Thoracic aorta (tissue), 2 donors: ENCODE measurements around the gene IFT122. TPM values are rescaled to one million over a fixed set of nuclear protein-coding genes. Genes with fewer than 3 reads are reported as not detected.
A peak's percentile ranks its signal among the peaks of the same experiment; 100 is the strongest.

Experiments
- ATAC-seq: fragments of 150-250 bp; one replicate; pipeline ENCODE4 v1.8.0; 2017; ENCODE audit warnings: low read depth; ENCODE audit not compliant: insufficient number of reproducible peaks, low FRiP score
- DNase-seq: peaks from one replicate; pipeline ENCODE4 v3.0.0-alpha.2; 2020; ENCODE audit warnings: low spot score
- H3K27ac ChIP-seq, 2 donors: fragments of 200-600 bp; sonication (generic); 1 replicate in 1 of 2; 2 replicates in 1 of 2; pipeline ENCODE4 v1.5.1; 2016; ENCODE audit warnings: mild to moderate bottlenecking in 2 of 2, moderate library complexity in 2 of 2
- H3K27me3 ChIP-seq: fragments of 200-600 bp; sonication (generic); replicated peaks from 2 replicates; pipeline ENCODE4 v1.6.0; 2016; ENCODE audit warnings: mild to moderate bottlenecking; ENCODE audit not compliant: insufficient read depth
- H3K36me3 ChIP-seq: fragments of 200-600 bp; sonication (generic); one replicate; pipeline ENCODE4 v1.5.1; 2016
- H3K4me1 ChIP-seq, 2 donors: fragments of 200-600 bp; sonication (generic); 1 replicate in 1 of 2; 2 replicates in 1 of 2; pipeline versions ENCODE4 v1.5.1 to v1.6.0; 2016; ENCODE audit warnings: low read depth in 2 of 2, mild to moderate bottlenecking in 1 of 2; ENCODE audit not compliant: control insufficient read depth in 1 of 2
- H3K4me3 ChIP-seq: fragments of 200-600 bp; sonication (generic); 2 replicates; pipeline ENCODE4 v1.5.1; 2016; ENCODE audit warnings: mild to moderate bottlenecking
- H3K9me3 ChIP-seq: fragments of 200-600 bp; sonication (generic); 2 replicates; pipeline ENCODE4 v1.5.1; 2016
- total RNA-seq, 2 donors: library from RNA; depleted of rRNA; stranded (reverse); fragments of >200 nt; gene quantifications; one replicate each; pipeline versions ENCODE4 v1.1.0 to v1.2.3, GENCODE V29; 2016
- TF ChIP-seq, protein P1 (sequence below): fragments of 200-600 bp; sonication (generic); IDR thresholded peaks from one replicate; pipeline ENCODE4 v1.5.1; 2019; ENCODE audit warnings: antibody characterized with exemption

The IFT122 gene
- total RNA-seq, 2 donors from 2014 or later: 50.1 to 61.9 TPM

DNA sequence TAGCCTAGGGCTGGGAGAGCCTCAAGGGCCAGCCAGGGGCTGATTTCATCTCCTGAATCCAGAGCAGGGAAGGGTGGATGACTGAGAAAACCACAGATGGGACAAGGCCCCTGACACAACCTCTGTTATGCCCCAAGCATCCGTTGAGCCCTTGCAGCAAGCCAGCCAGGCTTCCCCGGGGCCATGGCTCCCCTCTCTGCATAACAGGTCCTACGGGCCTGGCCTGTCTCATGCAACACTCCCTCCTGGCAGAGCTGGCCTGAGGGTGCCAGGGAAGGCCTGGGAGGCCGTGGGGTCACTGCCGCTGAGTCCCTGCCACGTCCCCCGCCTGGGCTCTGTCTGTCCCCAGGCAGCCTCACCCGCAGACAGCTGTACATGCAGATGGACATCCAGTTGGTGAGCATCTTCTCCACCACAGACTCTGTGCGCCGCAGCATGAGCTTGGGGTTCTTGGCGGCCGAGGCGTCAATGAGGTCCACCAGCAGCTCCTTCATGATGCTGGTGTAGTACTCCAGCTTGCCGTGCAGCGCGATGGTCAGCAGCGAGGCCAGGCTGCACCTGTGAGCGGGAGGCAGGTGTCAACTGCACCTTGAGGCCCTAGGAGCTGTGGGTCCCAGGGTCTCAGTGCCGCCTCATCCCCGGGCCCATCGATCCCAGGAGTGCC lies 125.1 kb downstream of the IFT122 start:
- peaks cover 25 to 43% of the 10 kb centered on the region in 2 donors for H3K4me1 ChIP-seq
- H3K27ac ChIP-seq: peak overlapping the region; percentile 66 to 75
- ATAC-seq (no peak), DNase-seq (no peak)
- H3K36me3 ChIP-seq: peaks cover 61% of the 10 kb centered on the region
- H3K9me3 ChIP-seq: no peaks in the 10 kb centered on the region
- H3K4me3 ChIP-seq: no peak overlapping the region
- no peaks in the 10 kb centered on the region for H3K27me3 ChIP-seq
- TF ChIP-seq, protein P1, sequence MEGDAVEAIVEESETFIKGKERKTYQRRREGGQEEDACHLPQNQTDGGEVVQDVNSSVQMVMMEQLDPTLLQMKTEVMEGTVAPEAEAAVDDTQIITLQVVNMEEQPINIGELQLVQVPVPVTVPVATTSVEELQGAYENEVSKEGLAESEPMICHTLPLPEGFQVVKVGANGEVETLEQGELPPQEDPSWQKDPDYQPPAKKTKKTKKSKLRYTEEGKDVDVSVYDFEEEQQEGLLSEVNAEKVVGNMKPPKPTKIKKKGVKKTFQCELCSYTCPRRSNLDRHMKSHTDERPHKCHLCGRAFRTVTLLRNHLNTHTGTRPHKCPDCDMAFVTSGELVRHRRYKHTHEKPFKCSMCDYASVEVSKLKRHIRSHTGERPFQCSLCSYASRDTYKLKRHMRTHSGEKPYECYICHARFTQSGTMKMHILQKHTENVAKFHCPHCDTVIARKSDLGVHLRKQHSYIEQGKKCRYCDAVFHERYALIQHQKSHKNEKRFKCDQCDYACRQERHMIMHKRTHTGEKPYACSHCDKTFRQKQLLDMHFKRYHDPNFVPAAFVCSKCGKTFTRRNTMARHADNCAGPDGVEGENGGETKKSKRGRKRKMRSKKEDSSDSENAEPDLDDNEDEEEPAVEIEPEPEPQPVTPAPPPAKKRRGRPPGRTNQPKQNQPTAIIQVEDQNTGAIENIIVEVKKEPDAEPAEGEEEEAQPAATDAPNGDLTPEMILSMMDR: no peak

DNA sequence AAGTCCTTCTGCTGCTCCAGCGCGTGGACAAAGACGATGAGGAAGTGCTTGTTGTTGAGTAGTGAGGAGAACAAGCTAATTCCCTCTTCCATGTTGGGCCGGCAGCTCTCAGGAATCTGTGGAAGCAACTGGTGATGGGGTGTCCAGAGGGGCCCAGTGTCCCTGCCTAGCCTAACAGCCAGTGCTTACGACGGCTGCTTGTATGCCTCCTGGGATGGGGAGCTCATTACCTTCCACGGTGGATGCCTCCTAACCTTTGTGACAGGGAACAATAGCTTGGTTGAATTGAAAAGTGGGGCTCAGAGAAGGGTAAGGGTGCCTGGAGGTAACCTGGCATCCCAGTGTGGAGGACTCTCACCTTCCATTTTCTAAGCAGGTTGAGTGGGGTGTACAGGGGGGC lies 125.9 kb downstream of the IFT122 start:
- peaks cover 23 to 35% of the 10 kb centered on the region in 2 donors for H3K4me1 ChIP-seq
- ATAC-seq (no peak), DNase-seq (no peak)
- H3K9me3 ChIP-seq: no peaks in the 10 kb centered on the region
- TF ChIP-seq, protein P1: no peak
- peaks cover 66% of the 10 kb centered on the region for H3K36me3 ChIP-seq
- no peak overlapping the region for H3K4me3 ChIP-seq
- no peaks in the 10 kb centered on the region for H3K27me3 ChIP-seq
- H3K27ac ChIP-seq: no peak overlapping the region

DNA sequence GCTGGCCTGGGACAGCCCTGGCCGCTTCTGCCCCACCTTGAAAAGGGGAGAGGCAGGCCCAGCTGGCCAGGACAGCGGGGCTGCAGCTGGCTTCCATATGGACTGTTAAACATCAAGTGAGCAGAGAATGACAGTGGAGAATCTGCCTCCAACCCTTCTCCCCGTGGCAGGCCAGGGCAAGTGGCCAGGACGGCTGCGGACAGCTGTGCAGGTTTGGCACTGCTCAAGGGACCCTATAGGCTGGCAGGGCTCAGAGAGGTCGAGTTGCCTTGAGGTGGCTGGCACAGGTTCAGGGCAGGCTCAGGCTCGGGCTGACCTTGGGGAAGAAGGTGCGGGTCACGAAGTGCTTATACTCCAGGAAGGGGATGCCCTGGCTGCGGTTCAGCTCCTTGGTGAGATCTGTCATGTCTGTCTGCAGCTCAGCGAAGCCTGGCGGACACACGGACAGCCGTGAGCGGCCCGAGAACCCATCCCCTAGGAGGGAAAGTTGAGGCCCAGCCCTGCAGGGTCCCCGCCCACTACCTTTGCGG lies 127.2 kb downstream of the IFT122 start:
- Histone ChIP-seq H3K4me1 (peaks cover 14 to 23% of the 10 kb centered on the region in 2 donors), H3K36me3 (peaks cover 65% of the 10 kb centered on the region), H3K4me3 (no peak overlapping the region), H3K27me3 (no peaks in the 10 kb centered on the region), H3K9me3 (no peaks in the 10 kb centered on the region), H3K27ac (no peak overlapping the region)
- DNase-seq (no peak), ATAC-seq (no peak)
- TF ChIP-seq, protein P1: no peak

DNA sequence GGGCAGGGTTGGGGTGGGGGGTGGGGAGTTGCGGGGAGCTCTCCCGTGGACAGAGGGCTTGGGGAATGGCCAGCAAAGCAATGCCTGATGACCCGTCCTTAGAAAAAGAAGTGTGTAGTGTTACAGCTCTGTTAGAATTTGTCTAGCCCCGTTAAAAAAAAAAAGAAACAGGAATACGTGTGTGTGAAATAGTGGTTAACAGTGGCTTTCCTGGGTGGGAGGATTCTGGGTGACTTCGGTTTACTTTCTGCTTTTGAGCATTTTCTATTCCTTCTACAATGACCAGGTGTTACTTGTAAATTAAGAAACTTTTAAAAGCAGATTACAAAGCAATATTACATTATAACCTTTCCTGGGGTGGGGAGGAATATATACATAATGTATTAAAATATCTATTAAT lies 127.9 kb downstream of the IFT122 start:
- no peaks in the 10 kb centered on the region for H3K9me3 ChIP-seq
- no peaks in the 10 kb centered on the region for H3K27me3 ChIP-seq
- TF ChIP-seq, protein P1: no peak
- ATAC-seq (no peak), DNase-seq (no peak)
- H3K36me3 ChIP-seq: peaks cover 62% of the 10 kb centered on the region
- H3K4me3 ChIP-seq: no peak overlapping the region
- no peak overlapping the region for H3K27ac ChIP-seq
- peaks cover 14 to 19% of the 10 kb centered on the region in 2 donors for H3K4me1 ChIP-seq

DNA sequence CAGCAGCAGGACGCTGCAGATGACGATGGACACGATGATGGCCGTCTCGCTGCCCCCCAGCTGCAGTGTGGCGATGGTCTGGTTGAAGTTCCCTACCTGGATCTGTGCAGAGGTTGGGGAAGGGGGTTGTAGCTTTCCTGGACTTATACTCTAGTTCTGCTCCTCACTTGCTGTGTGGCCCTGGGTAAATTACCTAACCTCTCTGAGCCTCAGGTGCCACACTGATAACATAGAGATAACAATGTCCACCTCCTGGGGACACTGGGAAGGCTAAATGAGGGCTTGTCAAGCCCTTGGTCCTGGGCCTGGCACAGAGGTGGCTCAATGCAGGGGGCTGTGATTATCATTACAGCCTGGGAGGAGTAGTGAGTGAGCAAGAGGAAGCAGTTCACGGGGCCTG lies 129.8 kb downstream of the IFT122 start:
- H3K4me3 ChIP-seq: no peak overlapping the region
- no peaks in the 10 kb centered on the region for H3K9me3 ChIP-seq
- DNase-seq: no peak
- no peak overlapping the region for H3K27ac ChIP-seq
- TF ChIP-seq, protein P1: no peak
- H3K4me1 ChIP-seq: peaks cover 0 to 5% of the 10 kb centered on the region in 2 donors
- peaks cover 63% of the 10 kb centered on the region for H3K36me3 ChIP-seq
- no peaks in the 10 kb centered on the region for H3K27me3 ChIP-seq
- no peak for ATAC-seq

Other genes with a start within 250 kb of the IFT122 start
- gene COPG1, start 190.6 kb upstream of the IFT122 start, total RNA-seq: 100 to 1,000 TPM; 126 to 141 TPM
- gene HMCES, start 161.4 kb upstream of the IFT122 start, total RNA-seq: 10 to 100 TPM; 12.0 to 23.9 TPM
- gene EFCAB12, start 11.6 kb upstream of the IFT122 start, total RNA-seq: under 1 TPM in 1 of 2 donors, not detected in 1; 0.68 TPM
- 10 to 100 TPM; 23.0 to 32.5 TPM for gene MBD4, start 276 bp upstream of the IFT122 start, total RNA-seq
- gene RHO, start 88.4 kb downstream of the IFT122 start, total RNA-seq: not detected
- not detected for gene H1-8, start 103.0 kb downstream of the IFT122 start, total RNA-seq
- gene PLXND1, start 166.5 kb downstream of the IFT122 start, total RNA-seq: 100 to 1,000 TPM; 207 to 246 TPM